HG03575 (cell line): ENCODE results near the gene VWA3B.
"Not testable (repeated sequence)": the region's sequence is repeated elsewhere in the genome, so short reads cannot be mapped to it uniquely, and the experiment has no call there.

Experiments used
- ATAC-seq: cut with Tn5 transposase; IDR thresholded peaks from one replicate; pipeline ENCODE4 v1.9.1; 2021; ENCODE audit not compliant: unreplicated experiment, insufficient number of reproducible peaks, low FRiP score; ENCODE audit errors: extremely low read depth

Gene VWA3B

GRCh38 chr2:98212092-98213000, 125.4 kb downstream of the VWA3B start:
- ATAC-seq: no peak

DNA sequence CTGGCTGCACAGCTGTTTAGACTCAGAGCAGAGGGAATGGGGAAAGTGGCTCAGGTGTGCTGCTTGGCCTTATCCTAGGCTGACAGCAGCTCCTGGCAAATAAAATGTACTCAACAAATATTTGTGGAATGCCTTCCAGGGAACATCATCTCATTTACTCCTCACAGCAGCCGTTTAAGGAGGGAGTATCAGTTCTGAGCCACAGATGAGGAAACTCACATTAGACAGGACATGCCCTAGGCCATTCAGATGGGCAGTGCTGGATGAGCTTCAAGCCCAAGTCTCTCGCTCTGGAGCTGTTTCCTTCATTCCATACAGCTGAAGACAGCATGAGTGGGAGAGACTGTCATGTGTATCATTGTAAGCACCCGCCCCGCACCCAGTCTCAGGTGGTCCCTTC, 129.6 kb downstream of the VWA3B start:
- ATAC-seq: no peak

- no peak for ATAC-seq
Observed at GRCh38 chr2:98219152-98219551, 132.2 kb downstream of the VWA3B start.

- ATAC-seq: no peak
Observed at GRCh38 chr2:98233941-98234340, 147.0 kb downstream of the VWA3B start.

DNA sequence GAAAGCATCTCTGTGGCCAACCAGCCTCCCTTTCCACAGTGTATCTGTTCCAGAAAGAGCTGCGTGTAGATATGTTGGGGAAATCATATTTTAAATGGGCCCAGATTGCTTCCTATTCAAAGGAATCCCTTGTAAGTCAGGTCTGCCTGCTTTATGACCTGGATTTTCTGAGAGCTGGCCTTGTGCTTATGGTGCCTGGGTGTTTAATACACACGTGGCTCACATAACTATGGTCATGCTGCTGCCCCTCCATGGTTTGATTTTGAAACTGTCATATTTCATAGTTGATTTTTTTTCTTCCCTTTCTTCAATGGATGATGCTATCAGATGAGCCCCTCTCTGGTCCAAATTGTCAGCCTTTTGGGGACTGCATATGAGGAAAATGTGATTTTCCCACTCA, 147.8 kb downstream of the VWA3B start:
- ATAC-seq: no peak

- ATAC-seq: no peak
Observed at GRCh38 chr2:98236935-98237334, 150.0 kb downstream of the VWA3B start.

GRCh38 chr2:98240786-98241398, 153.9 kb downstream of the VWA3B start:
- ATAC-seq: no peak

- no peak for ATAC-seq
Observed at GRCh38 chr2:98241592-98241991, 154.6 kb downstream of the VWA3B start.

GRCh38 chr2:98242003-98242402, 155.0 kb downstream of the VWA3B start:
- no peak for ATAC-seq

DNA sequence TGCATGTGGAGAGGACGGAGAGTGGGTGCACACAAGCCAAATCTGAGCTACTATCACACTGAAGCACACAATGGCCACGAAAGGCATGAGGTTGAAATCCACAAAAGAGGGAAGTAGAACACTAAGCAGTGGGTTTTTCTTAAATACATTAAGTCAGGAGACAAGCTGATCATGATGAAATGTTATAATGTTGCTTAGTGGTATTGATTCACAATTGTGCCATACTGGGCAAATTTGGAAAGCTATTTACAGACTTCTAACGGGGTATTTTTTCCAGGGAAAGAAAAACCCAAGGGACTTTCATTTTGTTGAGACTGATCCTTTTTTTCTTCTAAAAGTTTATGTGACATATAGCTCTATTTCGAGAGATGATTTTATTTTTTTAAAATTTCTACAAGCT, 158.5 kb downstream of the VWA3B start:
- ATAC-seq: no peak

DNA sequence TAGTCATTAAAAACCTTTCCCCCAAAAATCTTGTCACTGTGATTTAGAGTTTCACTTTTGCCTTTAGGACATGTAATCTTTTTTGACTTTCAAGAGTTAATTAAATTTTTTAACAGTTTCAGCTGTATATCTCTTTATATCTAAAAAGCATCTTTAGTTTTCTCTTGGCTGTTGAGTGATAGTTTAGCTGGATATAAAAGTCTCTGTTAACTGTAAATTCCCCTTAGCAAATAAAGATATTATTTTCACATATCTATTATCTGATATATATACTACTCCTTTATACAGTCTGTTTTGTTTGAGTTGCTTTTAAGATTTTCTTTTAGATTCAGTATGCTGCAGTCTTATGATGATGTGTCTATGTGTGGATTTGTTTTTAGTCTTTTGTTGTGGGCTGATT, 160.4 kb downstream of the VWA3B start:
- no peak for ATAC-seq

DNA sequence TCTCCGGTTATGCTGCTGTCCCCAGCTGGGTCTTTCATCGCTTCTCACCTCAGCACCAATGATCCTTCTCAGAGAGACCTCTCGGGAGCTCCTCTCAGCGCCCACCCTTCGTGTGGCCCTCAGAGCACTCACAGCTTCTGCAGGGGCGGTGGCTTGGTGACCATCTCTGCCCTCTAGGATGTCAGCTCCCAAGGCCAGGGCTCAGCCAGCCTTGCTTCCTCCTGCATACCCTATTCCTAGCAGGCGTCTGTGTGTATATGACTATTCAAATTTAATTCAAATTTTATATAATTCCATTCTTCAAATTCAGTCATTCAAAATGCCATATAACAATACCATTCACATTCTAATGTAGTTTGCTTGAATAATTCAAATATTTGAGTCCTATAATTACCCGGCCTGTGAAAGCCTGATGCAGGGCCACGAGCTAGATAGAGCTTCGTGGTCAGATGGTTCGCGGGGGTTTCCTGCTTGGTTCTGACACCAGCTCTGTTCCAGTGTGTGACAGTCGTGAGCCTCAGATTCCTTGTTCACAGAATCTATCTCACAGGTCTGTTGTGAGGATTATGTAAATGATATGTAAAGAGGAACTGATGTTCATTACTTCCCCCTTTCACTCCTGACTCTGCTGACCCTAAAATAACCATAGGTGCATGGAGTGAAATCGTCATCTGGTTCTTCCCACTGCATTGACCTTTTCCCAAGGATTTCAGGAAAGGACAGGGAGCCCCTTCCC, 165.2 kb downstream of the VWA3B start:
- no peak for ATAC-seq

- ATAC-seq: no peak
Observed at GRCh38 chr2:98253461-98254070, 166.6 kb downstream of the VWA3B start.

DNA sequence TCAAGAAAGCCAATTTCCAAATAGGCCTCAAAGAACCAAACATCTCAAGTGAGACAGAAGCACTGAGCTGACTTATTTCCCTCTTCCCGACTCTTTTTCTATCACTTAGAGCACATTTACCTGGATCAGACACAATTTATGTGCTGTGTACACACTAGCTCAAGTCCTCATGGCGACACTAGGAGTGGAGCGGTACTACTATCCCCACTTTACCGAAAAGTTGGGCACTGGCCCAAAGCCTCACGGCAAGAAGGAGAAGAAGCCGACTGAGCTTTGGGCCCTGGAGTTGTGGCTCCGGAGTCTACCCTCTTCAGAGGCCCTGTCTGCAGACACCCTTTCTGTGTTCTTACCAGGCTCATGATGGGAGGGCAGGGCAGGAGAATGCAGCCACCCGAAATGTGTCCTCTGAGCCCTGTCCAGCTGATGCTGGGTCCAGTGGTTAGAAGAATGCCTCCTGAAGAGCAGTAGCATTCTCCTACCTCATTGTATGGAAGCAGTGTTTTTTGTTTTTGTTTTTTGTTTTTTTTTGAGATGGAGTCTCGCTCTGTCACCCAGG, 167.6 kb downstream of the VWA3B start:
- no peak for ATAC-seq

GRCh38 chr2:98258906-98259305, 171.9 kb downstream of the VWA3B start:
- ATAC-seq: no peak

- no peak for ATAC-seq
Observed at GRCh38 chr2:98263362-98263761, 176.4 kb downstream of the VWA3B start.

DNA sequence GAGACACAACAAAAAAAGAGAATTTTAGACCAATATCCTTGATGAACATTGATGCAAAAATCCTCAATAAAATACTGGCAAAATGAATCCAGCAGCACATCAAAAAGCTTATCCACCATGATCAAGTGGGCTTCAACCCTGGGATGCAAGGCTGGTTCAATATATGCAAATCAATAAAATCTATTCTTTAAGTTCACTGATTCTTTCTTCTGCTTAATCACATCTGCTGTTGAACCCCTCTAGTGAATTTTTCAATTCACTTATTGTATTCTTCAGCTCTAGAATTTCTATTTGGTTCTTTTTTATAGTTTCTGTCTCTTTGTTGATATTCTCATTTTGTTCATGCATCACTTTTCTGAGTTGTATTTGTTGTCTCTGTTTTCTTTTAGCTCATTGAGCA, 181.3 kb downstream of the VWA3B start:
- not testable (repeated sequence) for ATAC-seq

DNA sequence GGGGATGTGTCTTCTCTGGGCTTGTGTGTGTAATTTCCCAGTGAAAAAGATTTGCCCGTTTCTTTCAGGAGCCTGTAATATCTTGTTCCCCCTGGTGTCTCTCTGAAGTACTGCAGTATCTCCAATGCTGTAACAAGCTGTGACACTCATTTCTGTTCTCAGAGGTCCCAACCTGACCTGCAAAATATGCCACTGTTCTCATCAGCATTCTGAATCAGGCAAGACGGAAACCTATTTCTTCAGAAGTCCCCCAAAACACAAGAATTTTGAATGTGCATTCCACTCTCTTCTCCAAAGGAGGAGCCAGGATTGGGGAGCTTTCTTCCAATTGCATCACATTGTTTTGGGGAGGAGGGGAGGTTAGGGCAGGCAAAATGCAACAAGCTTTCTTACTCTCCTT, 182.3 kb downstream of the VWA3B start:
- ATAC-seq: no peak

DNA sequence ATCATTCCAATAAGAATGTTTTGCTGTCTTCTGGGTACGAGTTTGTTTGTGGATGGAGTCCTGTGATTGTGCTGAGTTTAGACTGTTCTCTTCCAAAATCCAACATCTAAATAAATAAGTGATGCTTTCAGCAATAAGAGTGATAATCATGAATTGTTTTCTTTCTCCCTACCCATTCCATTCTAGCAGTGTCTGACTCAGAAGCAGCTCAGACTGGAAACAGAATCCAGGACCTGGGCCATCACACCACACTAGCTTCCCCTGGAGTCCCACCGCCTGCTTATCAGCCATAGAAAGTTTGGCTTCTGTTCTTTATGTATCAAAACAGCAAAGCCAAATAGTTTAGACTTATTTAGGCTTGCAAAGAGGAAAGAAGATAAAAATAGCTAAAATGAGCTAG, 182.9 kb downstream of the VWA3B start:
- ATAC-seq: no peak
